AG04449 (cell line): ENCODE data around the gene ANTXRL.
"Not testable (repeated sequence)": the region's sequence is repeated elsewhere in the genome, so short reads cannot be mapped to it uniquely, and the experiment has no call there.

ENCODE experiments used
- CTCF ChIA-PET: fragments of 350-600 bp; formaldehyde crosslinking; extraction: SDS; loops from one replicate; lab custom pipeline; 2021; ENCODE audit warnings: antibody characterized with exemption; lab: Yijun Ruan, JAX
- POLR2A ChIA-PET: fragments of 400-600, 350-600 bp; formaldehyde crosslinking; extraction: SDS; loops from one replicate; lab custom pipeline; 2020; ENCODE audit warnings: antibody characterized with exemption, inconsistent platforms; lab: Yijun Ruan, JAX
- DNase-seq: peaks from one replicate; pipeline ENCODE4 v3.0.0-alpha.2; 2010; ENCODE audit warnings: low read depth, low spot score
- H3K4me3 ChIP-seq: 2 replicates; pipeline ENCODE4 v1.5.1; 2011; ENCODE audit warnings: low read depth, mild to moderate bottlenecking, control low read depth, low read length
- TF ChIP-seq, protein P1 (sequence below): IDR thresholded peaks from one replicate; pipeline ENCODE4 v1.5.1; 2011; ENCODE audit warnings: mild to moderate bottlenecking, moderate library complexity, low read length, control low read depth, inconsistent platforms; ENCODE audit not compliant: insufficient read depth; ENCODE audit errors: missing control alignments

The ANTXRL gene

DNA sequence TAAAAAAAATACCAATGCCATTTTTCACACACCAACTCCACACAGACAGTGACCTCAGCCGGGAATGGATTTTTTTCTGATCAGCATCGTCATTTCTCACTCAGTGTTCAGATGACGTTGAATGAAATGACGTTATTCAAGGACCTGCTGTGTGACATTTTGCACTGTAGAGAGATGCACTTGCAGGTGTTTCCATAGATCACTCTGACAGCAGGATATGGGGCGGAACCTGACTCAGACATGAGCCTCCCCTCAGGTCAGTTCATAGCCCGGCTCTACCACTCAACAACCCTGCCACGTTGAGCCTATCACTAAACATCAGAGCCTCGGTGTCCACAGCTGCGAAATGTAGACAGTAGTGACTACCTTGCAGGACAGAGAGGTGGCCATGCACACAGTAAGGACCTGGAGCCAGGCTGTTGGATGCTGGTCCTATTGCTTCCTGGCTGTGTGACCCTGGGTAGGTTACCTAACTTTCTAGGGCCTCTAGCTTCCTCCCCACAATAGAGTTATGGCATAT lies 41.4 kb upstream of the ANTXRL start:
- TF ChIP-seq, protein P1, sequence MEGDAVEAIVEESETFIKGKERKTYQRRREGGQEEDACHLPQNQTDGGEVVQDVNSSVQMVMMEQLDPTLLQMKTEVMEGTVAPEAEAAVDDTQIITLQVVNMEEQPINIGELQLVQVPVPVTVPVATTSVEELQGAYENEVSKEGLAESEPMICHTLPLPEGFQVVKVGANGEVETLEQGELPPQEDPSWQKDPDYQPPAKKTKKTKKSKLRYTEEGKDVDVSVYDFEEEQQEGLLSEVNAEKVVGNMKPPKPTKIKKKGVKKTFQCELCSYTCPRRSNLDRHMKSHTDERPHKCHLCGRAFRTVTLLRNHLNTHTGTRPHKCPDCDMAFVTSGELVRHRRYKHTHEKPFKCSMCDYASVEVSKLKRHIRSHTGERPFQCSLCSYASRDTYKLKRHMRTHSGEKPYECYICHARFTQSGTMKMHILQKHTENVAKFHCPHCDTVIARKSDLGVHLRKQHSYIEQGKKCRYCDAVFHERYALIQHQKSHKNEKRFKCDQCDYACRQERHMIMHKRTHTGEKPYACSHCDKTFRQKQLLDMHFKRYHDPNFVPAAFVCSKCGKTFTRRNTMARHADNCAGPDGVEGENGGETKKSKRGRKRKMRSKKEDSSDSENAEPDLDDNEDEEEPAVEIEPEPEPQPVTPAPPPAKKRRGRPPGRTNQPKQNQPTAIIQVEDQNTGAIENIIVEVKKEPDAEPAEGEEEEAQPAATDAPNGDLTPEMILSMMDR, result no peak

DNA sequence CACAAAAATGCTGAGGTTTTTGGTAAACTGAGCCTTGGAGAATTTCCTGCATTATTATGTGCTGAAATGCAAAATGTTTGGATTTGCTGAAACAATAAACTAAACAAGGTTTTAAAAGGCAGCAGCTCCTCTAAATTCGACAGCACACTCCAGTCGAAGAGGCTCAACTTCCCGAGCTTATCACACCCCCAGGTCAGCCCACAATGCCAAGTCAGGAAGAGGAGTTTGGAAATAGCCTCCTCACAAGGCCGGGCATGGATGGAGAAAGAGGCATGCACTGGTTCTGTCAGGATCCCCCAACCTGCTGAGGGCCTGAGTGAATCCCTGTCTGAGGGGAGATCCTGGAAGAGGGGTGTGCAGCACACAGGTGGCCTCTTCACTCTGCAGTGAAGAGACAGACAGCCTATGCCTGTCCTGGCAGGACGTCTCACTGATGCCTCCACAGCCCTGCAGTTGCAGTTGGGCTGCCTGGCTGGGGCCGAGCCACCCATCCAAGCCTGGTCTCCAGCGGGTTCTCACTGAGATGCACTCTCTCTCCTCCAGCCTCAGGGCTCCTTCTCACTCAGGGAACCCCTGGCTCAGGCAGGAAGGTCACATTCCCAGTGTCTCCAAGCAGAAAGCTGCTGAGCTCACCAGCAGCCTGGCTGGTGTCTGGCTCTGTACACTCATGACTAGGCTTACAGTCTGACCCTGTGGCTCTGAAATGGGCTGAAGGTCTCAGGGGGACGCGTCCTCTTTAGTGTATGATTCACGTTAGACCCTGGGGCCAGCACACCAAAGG lies 40.2 kb upstream of the ANTXRL start:
- DNase-seq, CTCF ChIA-PET, H3K4me3 ChIP-seq, POLR2A ChIA-PET: not testable (repeated sequence)

More for the DNA sequence above, 41.4 kb upstream of the ANTXRL start:
- DNase-seq, result no peak
- CTCF ChIA-PET, result no interaction called here
- POLR2A ChIA-PET, result no interaction called here
- no peak overlapping the region for H3K4me3 ChIP-seq

DNA sequence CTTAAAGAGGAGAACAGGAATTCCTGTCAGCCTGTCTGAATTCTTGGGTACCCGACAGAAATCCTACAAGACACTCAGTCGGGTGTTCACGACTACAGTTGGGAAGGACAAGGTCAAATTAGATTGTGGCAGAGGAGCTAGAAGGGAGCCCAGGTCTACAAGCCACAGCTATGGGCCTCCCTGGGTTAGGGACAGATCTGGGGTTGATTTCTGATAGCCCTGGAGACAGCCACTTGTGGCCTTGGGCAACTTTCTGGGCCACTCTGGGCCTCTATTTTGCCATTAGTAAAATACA lies 39.7 kb upstream of the ANTXRL start:
- ChIA-PET POLR2A (no interaction called here), CTCF (no interaction called here)
- H3K4me3 ChIP-seq, result no peak overlapping the region
- no peak for DNase-seq
- TF ChIP-seq, protein P1, result no peak

DNA sequence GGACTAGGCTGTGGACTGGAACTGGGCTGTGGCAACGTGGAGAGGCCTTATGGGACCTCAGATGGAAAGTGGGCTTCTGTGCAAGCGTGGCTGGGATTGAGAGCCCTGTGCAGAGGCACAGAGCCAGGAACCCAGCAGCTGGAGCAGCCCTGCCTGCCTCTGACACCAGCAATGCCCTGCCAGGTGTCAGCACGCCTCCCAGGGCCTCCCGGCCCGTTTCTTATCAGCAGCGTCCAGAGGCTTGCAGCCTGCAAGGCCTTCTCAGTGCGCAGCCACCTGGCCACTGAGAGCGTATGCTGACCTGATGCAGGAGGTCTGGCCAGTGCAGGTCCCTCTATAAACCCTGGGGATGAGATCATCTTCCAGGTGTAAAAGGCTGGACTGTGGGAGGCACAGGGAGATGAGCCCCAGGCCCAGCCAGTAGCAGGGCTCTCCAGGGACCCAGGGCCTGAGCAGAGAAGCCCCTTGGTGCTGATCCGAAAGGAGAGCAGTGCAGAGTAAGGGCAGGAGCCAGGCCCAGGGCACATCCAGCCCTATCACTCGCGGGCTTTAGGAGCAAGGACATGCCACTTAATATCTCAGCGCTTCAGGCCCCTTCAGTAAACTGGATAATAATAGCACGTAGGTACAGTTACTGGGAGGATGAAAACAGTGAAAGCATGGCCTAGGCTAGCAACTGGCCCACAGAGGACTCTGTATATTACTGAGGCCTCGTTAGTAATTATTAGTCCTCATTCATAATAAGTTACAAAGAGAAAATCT lies 38.8 kb upstream of the ANTXRL start:
- ChIA-PET CTCF (no interaction called here), POLR2A (no interaction called here)
- DNase-seq, result no peak
- H3K4me3 ChIP-seq, result no peak overlapping the region
- TF ChIP-seq, protein P1, result no peak

DNA sequence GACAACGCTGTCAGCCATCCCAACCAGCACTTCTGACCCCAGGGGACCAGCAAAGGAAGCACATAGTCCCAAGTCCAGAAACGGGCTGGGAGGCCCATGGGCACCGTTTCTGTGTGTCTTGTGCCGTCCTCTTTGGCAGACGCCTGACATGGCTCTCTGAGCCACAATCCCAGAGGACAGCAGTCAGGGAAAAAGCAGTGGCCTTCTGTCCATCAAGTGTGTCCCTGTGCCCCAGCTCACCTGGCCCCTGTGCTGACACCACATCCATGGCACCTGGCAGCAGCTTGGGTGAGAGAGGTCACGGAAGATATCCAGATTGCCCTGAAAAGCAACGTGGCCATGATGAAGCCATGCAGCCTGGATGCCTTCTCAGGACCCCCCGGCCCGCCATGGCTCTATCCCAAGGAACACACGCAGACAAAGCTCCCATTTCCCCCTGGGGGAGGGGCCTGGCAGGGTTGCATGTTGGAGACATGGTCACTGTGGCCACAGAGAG lies 38.1 kb upstream of the ANTXRL start:
- DNase-seq, result no peak
- no peak overlapping the region for H3K4me3 ChIP-seq
- ChIA-PET POLR2A (no interaction called here), CTCF (no interaction called here)
- TF ChIP-seq, protein P1, result no peak

DNA sequence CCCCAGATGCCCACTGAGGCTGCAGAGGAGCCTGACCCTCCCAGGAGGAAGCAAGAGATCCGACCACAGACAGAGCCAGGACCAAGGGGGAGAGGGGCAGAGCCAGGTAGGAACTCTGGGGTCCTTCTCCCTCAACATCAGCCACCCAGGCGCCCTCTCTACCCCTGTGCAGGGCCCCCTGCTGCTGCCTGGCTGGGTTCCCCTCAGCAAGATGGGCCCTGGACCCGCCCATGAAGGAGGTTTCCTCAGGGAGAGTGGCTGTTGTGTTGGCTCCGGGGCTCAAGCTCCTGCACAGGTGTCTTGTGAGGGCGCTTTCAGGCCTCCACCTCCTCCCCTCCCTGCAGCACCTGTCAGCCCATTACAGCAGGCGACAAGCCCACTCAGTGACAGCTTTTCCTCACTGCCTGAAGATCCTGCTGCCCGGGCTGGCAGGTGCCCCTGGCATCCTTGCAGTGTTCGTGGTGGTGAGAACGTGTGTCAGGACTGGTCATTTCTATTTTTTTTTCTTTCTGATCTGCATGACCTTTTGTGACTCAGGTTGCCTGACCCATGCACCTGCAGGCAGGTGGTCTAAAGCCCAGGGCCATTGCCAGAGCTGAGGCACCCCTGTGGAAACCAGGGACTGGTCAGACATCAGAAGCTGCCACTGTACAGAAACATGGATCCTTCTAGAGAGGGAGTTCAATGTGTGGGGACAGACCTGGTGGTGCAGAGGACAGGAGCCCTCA lies 37.0 kb upstream of the ANTXRL start:
- POLR2A ChIA-PET, DNase-seq, CTCF ChIA-PET, H3K4me3 ChIP-seq: not testable (repeated sequence)

DNA sequence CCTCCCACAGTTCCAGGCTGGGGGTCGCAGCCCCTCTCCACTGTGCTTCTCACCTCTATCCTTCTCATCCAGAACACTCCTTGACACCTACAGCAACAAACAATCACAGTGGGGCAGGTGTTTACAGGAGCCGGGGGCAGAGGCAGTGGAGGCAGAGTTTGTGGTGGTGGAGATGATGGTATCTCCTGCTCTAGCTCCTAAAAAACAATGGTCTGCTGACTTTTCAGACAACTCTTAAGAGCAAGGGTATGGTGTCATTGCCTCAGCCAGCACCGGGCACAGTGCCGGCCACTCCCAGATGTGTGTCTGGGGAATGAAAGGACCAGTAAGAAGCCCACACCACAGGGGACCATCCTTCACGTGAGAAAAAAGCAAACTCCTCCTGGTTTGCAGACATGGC lies 36.3 kb upstream of the ANTXRL start:
- TF ChIP-seq, protein P1, result no peak
- ChIA-PET POLR2A (no interaction called here), CTCF (no interaction called here)
- DNase-seq, result no peak
- no peak overlapping the region for H3K4me3 ChIP-seq
